Psoas muscle (tissue), 8 donors: ENCODE measurements around the gene CFAP46. TPM values are rescaled to one million over a fixed set of nuclear protein-coding genes. Genes with fewer than 3 reads are reported as not detected.

Experiments
- ATAC-seq, 4 donors: fragments of 200-7000 bp; cut with Tn5 transposase; one replicate each; pipeline ENCODE4 v1.9.1; 2020; ENCODE audit warnings: moderate library complexity in 3 of 4, mild to moderate bottlenecking in 2 of 4
- DNase-seq, 2 donors: peaks; one replicate each; pipeline ENCODE4 v3.0.0-alpha.2; 2020
- H3K27ac ChIP-seq: fragments of 200-600 bp; one replicate; pipeline ENCODE4 v1.8.0; 2022
- H3K27me3 ChIP-seq, 3 donors: fragments of 200-600 bp in 1 of 3; one replicate each; pipeline versions ENCODE4 v1.6.1 to v1.8.0; 2013 to 2022; ENCODE audit warnings: low read length in 2 of 3, mild to moderate bottlenecking in 2 of 3, moderate library complexity in 1 of 3; ENCODE audit not compliant: insufficient read depth in 3 of 3
- H3K36me3 ChIP-seq, 2 donors: fragments of 200-600 bp in 1 of 2; one replicate each; pipeline versions ENCODE4 v1.6.1 to v1.8.0; 2013 to 2022; ENCODE audit warnings: low read depth in 1 of 2, mild to moderate bottlenecking in 1 of 2, moderate library complexity in 1 of 2; ENCODE audit not compliant: insufficient read depth in 1 of 2
- H3K4me1 ChIP-seq: fragments of 200-600 bp; one replicate; pipeline ENCODE4 v1.8.0; 2022
- H3K4me3 ChIP-seq: fragments of 200-600 bp; one replicate; pipeline ENCODE4 v1.8.0; 2022; ENCODE audit warnings: mild to moderate bottlenecking
- H3K9me3 ChIP-seq: fragments of 200-600 bp; one replicate; pipeline ENCODE4 v1.8.0; 2022
- CTCF ChIP-seq: fragments of 200-600 bp; IDR thresholded peaks from one replicate; pipeline ENCODE4 v1.8.0; 2022; ENCODE audit warnings: antibody characterized with exemption
- WGBS, 3 donors: extraction: QIAGEN DNeasy Blood & Tissue Kit; methylation state at CpG; one replicate each; pipeline versions ENCODE4 v1.1.6 to v1.1.7; 2013; 5-methylcytosine and 5-hydroxymethylcytosine counted together
- intact Hi-C, 2 donors: fragments of 100-400 bp; cut with DNase I; formaldehyde crosslinking; loops; one replicate each; pipeline versions ENCODE4 v1.11.0 to v1.14.2; 2022
- polyA plus RNA-seq, 3 donors: library from polyadenylated mRNA; stranded (reverse); fragments of 200-250 nt; gene quantifications; one replicate each; pipeline ENCODE4 v1.2.3, GENCODE V29; 2013
- total RNA-seq, 4 donors: library from RNA; stranded (reverse); fragmentation: NEBNext Ultra II Directional in 2 of 4; extraction: Animal tissue kit (Norgen Biotek cat#: 25700) in 2 of 4; gene quantifications; one replicate each; pipeline versions ENCODE4 v1.2.1 to v1.2.4, GENCODE V29; 2021 to 2023
- donor health status: healthy with polysubstance abuse.
- donor health status: DM: no; HTN: no; CAD: no; lungs with moderate emphysema.
- donor health status: Bipolar disorder and iron deficiency.
- donor health status: healthy.
- donor health status: DM: yes; HTN: yes; CAD: no.
- donor health status: DM: no; HTN: no; CAD: no.
- donor health status: DM: no; HTN: no; CAD: no.
- donor health status: DM: yes; HTN: yes; CAD: no.

The CFAP46 gene
- total and polyA plus RNA-seq, 7 donors: 3.9 to 25.4 (median 13.8) TPM

DNA sequence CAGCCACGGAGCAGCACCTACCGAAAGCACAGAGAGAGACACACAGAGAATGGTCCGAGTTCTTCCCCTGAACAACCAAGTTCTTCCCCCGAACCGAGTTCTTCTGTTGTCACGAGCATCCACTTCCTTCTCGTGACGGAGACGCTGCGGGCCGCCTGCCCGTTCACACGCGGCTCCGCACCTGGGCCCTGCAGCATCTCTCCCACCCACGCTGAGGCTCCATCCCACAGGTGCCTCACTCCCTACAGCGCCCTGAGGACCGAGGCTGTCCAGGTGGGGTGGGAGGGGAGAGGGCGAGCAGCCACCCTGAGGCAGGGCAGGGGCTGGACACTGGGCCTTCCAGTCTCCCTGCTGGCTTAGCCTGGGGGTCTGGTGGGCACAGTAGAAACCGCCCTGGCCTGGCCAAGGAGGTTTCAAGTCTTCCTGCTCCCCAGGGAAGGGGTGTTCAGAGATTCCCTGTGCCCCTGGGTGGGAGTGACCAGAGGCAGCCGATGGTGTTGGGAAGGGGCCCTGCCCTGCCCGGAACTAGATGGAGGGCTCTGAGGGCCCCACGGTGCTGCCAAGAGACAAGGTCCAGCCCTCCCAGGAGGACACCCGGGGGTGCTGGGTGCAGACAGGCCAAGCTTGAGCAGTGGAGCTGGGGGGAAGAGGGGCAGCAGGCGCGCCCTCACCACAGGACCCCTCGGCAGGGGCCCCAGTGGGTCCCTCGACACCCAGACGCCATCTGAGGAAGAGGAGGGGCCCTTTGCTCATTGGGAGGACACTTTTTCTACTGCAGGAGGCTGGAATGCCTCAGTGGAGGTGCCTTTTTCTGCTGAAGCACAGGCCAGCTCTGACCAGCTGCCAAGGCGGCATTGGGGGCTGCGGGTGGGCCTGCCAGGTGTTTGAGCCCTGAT is 151.2 kb downstream of the CFAP46 start:
- Histone ChIP-seq H3K4me1 (peaks cover 9% of the 10 kb centered on the region), H3K9me3 (no peaks in the 10 kb centered on the region), H3K27me3 (peaks cover 0 to 76% (median 24%) of the 10 kb centered on the region in 3 donors), H3K27ac (no peak overlapping the region), H3K4me3 (no peak overlapping the region), H3K36me3 (no peaks in the 10 kb centered on the region)
- DNase-seq (no peak), ATAC-seq (no peak)
- TF ChIP-seq CTCF: no peak
- 44 to 51% (median 51%) methylated on average over 29 to 31 of the region's 31 CpGs for WGBS, 3 donors
- intact Hi-C loops: loop anchor here in 1 of 2 donors (5.0 kb wide), 1 partner anchor 134 kb away; no protein-coding TSS in a partner anchor

DNA sequence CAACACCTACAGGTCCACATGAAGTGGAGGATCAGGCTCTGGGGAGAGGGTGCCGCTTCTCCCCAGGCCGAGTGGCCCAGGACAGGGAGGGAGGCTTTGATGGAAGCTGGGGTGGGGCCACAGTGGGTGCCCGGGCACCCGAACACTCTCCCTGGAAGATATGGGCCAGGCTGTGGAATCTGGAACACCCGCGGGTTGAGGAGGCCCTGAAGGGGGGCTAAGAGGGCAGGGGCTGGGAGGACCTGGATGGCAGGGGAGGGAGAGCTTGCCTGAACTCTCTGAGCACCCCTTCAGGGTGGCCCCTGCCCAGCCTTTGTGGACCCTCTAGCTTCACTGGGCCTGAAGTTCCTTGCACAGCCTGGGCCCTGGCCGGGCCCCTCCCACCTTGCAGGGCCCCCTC is 151.9 kb downstream of the CFAP46 start:
- WGBS, 3 donors: 45 to 71% (median 56%) methylated on average over 5 to 7 of the region's 7 CpGs
- Histone ChIP-seq H3K4me1 (peaks cover 9% of the 10 kb centered on the region), H3K27ac (no peak overlapping the region), H3K4me3 (no peak overlapping the region), H3K9me3 (no peaks in the 10 kb centered on the region), H3K36me3 (no peaks in the 10 kb centered on the region), H3K27me3 (peaks cover 0 to 75% (median 29%) of the 10 kb centered on the region in 3 donors)
- intact Hi-C loops: loop anchor here in 1 of 2 donors (5.0 kb wide), 1 partner anchor 133 kb away; no protein-coding TSS in a partner anchor
- ATAC-seq (no peak), DNase-seq (no peak)
- TF ChIP-seq CTCF: no peak

DNA sequence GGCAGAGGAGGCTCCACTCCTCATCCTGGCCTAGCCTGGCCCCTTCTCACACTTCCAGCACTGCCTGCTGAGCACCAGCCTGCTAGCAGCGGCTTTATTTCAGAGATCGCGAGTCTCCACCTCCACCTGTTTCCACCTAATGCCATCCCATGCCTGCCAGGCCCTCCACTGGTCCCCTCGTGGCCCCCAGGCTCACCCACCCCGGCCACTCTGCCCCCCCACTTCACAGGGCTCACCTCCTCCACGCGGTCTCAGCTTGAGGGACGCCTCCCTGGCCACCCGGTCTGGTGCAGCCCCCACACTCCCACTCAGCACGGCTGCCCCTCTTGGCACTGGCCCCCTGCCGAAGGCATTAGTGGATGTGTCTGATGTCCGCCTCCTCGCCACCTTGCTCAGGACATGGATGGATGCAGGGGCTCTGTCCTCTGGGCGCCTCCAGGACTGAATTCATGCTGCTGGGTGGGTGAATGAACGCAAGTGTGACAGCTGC is 152.7 kb downstream of the CFAP46 start:
- intact Hi-C loops: loop anchor here (5.0 to 10.0 kb wide), 2 partner anchors 132 to 135 kb away; no protein-coding TSS in a partner anchor
- no peaks in the 10 kb centered on the region for H3K36me3 ChIP-seq
- DNase-seq (no peak), ATAC-seq (no peak)
- H3K4me3 ChIP-seq: no peak overlapping the region
- no peaks in the 10 kb centered on the region for H3K9me3 ChIP-seq
- H3K4me1 ChIP-seq: peaks cover 9% of the 10 kb centered on the region
- TF ChIP-seq CTCF: no peak
- H3K27ac ChIP-seq: no peak overlapping the region
- H3K27me3 ChIP-seq: peaks cover 0 to 83% (median 33%) of the 10 kb centered on the region in 3 donors
- 61 to 73% (median 62%) methylated on average over 12 to 15 of the region's 15 CpGs for WGBS, 3 donors

GRCh38 chr10:132788831-132789219 is 153.5 kb downstream of the CFAP46 start:
- 5 to 8% (median 6%) methylated on average over 18 to 30 of the region's 30 CpGs for WGBS, 3 donors
- Histone ChIP-seq H3K27me3 (peaks cover 0 to 85% (median 37%) of the 10 kb centered on the region in 3 donors), H3K9me3 (no peaks in the 10 kb centered on the region), H3K4me3 (no peak overlapping the region), H3K27ac (no peak overlapping the region), H3K36me3 (no peaks in the 10 kb centered on the region), H3K4me1 (peaks cover 9% of the 10 kb centered on the region)
- ATAC-seq: no peak
- DNase-seq: peak in 1 of 2 donors; percentile 60
- intact Hi-C loops: loop anchor here in 1 of 2 donors (10.0 kb wide), 1 partner anchor 134 kb away; no protein-coding TSS in a partner anchor
- no peak for TF ChIP-seq CTCF
